ENCODE data around the gene DNAJC1.
"Not testable (repeated sequence)": the region's sequence is repeated elsewhere in the genome, so short reads cannot be mapped to it uniquely, and the experiment has no call there.

Gene DNAJC1

GRCh38 chr10:21721000-21721665 lies 282.4 kb downstream of the DNAJC1 start:
- no peak for DNase-seq

- DNase-seq = no peak
Measured at GRCh38 chr10:21720090-21720489, 283.4 kb downstream of the DNAJC1 start.

- DNase-seq = no peak
Measured at GRCh38 chr10:21719502-21719901, 284.0 kb downstream of the DNAJC1 start.

GRCh38 chr10:21717437-21718054 lies 286.0 kb downstream of the DNAJC1 start:
- DNase-seq = not testable (repeated sequence)

GRCh38 chr10:21715531-21716195 lies 287.9 kb downstream of the DNAJC1 start:
- no peak for DNase-seq

GRCh38 chr10:21712975-21713374 lies 290.6 kb downstream of the DNAJC1 start:
- no peak for DNase-seq

- no peak for DNase-seq
Measured at GRCh38 chr10:21707498-21707897, 296.0 kb downstream of the DNAJC1 start.

Measured in activated CD4-positive, CD25-positive, alpha-beta regulatory T cell (primary cell).